Measurements from ENCODE around the gene MDC1.

DNA sequence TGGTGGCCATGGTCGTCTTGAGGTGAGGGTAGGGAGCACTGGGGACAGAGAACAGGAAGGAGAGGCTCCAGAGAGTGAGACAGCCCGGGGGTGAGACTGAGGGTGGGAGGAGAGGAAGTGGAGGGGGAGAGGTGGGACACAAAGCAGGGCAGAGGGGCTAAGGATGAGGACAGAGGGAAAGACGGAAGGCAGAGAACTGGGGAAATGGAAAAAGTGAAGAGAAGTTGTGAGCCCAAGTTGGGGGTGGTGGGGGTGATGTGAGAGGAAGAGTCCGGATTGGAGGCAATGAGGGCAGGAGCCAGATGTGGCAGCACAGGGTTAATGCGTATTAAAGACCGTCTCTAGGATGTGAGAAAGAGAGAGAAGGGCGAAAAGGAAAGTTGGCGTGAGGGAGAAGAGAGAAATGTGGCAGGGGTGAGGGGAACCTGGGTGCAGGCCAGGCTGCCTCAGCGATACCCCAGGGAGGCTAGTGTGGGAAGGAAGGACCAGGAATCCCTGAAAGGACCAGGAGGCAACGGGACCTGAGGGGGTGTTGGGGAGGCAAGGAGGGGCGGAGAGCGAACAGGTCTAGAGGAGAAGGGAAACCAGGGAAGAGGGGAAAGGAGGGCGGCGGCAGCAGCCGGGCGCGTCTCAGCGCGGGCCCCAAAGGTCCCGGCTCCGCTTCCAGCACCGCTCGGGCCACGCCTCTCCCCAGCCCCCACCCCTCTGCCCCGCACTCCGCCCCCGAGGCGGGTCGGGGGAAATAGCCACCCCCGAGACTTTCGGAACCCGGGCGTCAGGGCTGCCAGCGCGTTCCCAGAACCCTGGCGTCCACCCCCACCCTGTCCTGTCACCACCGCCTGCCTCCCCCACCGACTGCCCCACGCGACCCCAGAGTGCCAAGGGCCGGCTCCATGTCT, 30.8 kb downstream of the MDC1 start, which contains the start of gene PPP1R18:
- TF ChIP-seq CTCF (conservative IDR thresholded peaks at IDR 0.05; ENCODE audit: low read depth, low read length), result no peak
- no peak for TF ChIP-seq EZH2 (IDR thresholded peaks at IDR 0.05; ENCODE audit: borderline replicate concordance, low read depth, low read length, poor library complexity, severe bottlenecking)

Measured in A673 (cell line).